Type B pancreatic cell (in vitro differentiated cells): ENCODE measurements around the gene MB. TPM values are rescaled to one million over a fixed set of nuclear protein-coding genes. Genes with fewer than 3 reads are reported as not detected.

ENCODE experiments used
- DNase-seq: peaks from one replicate; pipeline ENCODE4 v3.0.0; 2021; ENCODE audit warnings: mixed read lengths; ENCODE audit not compliant: unreplicated experiment; ENCODE audit errors: extremely low spot score
- H3K27ac Mint-ChIP-seq: 2 replicates; pipeline ENCODE4 v1.8.0; 2021; ENCODE audit warnings: mild to moderate bottlenecking, mixed read lengths
- H3K27me3 Mint-ChIP-seq: 2 replicates; pipeline ENCODE4 v1.8.0; 2021; ENCODE audit warnings: mixed read lengths
- H3K36me3 Mint-ChIP-seq: 2 replicates; pipeline ENCODE4 v1.8.0; 2021; ENCODE audit warnings: mixed read lengths
- H3K4me1 Mint-ChIP-seq: one replicate; pipeline ENCODE4 v1.8.0; 2021; ENCODE audit warnings: mixed read lengths; ENCODE audit not compliant: unreplicated experiment
- H3K4me3 Mint-ChIP-seq: 2 replicates; pipeline ENCODE4 v1.8.0; 2021; ENCODE audit warnings: mild to moderate bottlenecking, mixed read lengths
- H3K9me3 Mint-ChIP-seq: 2 replicates; pipeline ENCODE4 v1.8.0; 2021; ENCODE audit warnings: mixed read lengths
- CTCF ChIP-seq: fragments of 200-600 bp; sonication (generic); conservative IDR thresholded peaks from 2 replicates; pipeline ENCODE4 v1.5.0; 2021; ENCODE audit warnings: antibody characterized with exemption, mild to moderate bottlenecking
- total RNA-seq: library from RNA; stranded (reverse); gene quantifications from 2 replicates; pipeline ENCODE4 v1.2.1, GENCODE V29; 2021; ENCODE audit warnings: low replicate concordance

MB gene
- total RNA-seq, 1 donor from 2014 or later, result 0.48 TPM

GRCh38 chr22:35560366-35560765, 56.8 kb downstream of the MB start:
- DNase-seq, result no peak
- H3K36me3 Mint-ChIP-seq, result no peaks in the 10 kb centered on the region
- H3K27me3 Mint-ChIP-seq, result peaks cover 27% of the 10 kb centered on the region
- no peak overlapping the region for H3K27ac Mint-ChIP-seq
- no peak for TF ChIP-seq CTCF
- no peak overlapping the region for H3K4me3 Mint-ChIP-seq
- H3K9me3 Mint-ChIP-seq, result no peaks in the 10 kb centered on the region
- peaks cover 26% of the 10 kb centered on the region for H3K4me1 Mint-ChIP-seq

- Mint-ChIP-seq H3K4me3 (no peak overlapping the region), H3K27ac (no peak overlapping the region), H3K27me3 (peaks cover 25% of the 10 kb centered on the region), H3K36me3 (no peaks in the 10 kb centered on the region), H3K9me3 (no peaks in the 10 kb centered on the region), H3K4me1 (peaks cover 22% of the 10 kb centered on the region)
- no peak for DNase-seq
- no peak for TF ChIP-seq CTCF
Measured at GRCh38 chr22:35559354-35560005, 57.6 kb downstream of the MB start.

- Mint-ChIP-seq H3K4me3 (no peak overlapping the region), H3K4me1 (peaks cover 22% of the 10 kb centered on the region), H3K9me3 (no peaks in the 10 kb centered on the region), H3K36me3 (no peaks in the 10 kb centered on the region), H3K27ac (no peak overlapping the region), H3K27me3 (peaks cover 25% of the 10 kb centered on the region)
- no peak for DNase-seq
- no peak for TF ChIP-seq CTCF
Measured at GRCh38 chr22:35558719-35559118, 58.4 kb downstream of the MB start.

GRCh38 chr22:35558031-35558430, 59.1 kb downstream of the MB start:
- H3K4me3 Mint-ChIP-seq, result no peak overlapping the region
- DNase-seq, result no peak
- no peaks in the 10 kb centered on the region for H3K36me3 Mint-ChIP-seq
- peaks cover 15% of the 10 kb centered on the region for H3K4me1 Mint-ChIP-seq
- H3K27ac Mint-ChIP-seq, result no peak overlapping the region
- H3K9me3 Mint-ChIP-seq, result no peaks in the 10 kb centered on the region
- no peak for TF ChIP-seq CTCF
- H3K27me3 Mint-ChIP-seq, result peaks cover 22% of the 10 kb centered on the region

Other genes with a start within 250 kb of the MB start
- gene HMOX1, start 236.2 kb downstream of the MB start, total RNA-seq, result 4.1 and 7.7 TPM in 2 replicates
- gene MCM5, start 217.2 kb downstream of the MB start, total RNA-seq, result 45.5 and 98.0 TPM in 2 replicates
- 0.21 and 0.24 TPM in 2 replicates for gene RASD2, start 76.5 kb downstream of the MB start, total RNA-seq
- 9.0 and 13.4 TPM in 2 replicates for gene APOL6, start 31.1 kb upstream of the MB start, total RNA-seq
- not detected in 2 replicates for gene APOL5, start 100.5 kb upstream of the MB start, total RNA-seq